ENCODE data around the gene TMTC4.

TMTC4 gene

GRCh38 chr13:100666124-100666523 is 8.5 kb downstream of the TMTC4 start:
- Histone ChIP-seq H3K4me3 (no peak overlapping the region), H3K27ac (no peak overlapping the region)
- no peak for TF ChIP-seq CTCF (IDR thresholded peaks at IDR 0.05)
- DNase-seq (ENCODE audit: low spot score) = no peak

GRCh38 chr13:100665403-100665802 is 9.2 kb downstream of the TMTC4 start:
- no peak overlapping the region for H3K4me3 ChIP-seq
- no peak for DNase-seq (ENCODE audit: low spot score)
- H3K27ac ChIP-seq = no peak overlapping the region
- no peak for TF ChIP-seq CTCF (IDR thresholded peaks at IDR 0.05)

- no peak overlapping the region for H3K4me3 ChIP-seq
- no peak for TF ChIP-seq CTCF (IDR thresholded peaks at IDR 0.05)
- H3K27ac ChIP-seq = no peak overlapping the region
- no peak for DNase-seq (ENCODE audit: low spot score)
Observed at GRCh38 chr13:100664171-100664900, 10.3 kb downstream of the TMTC4 start.

GRCh38 chr13:100662468-100663211 is 12.0 kb downstream of the TMTC4 start:
- TF ChIP-seq CTCF (IDR thresholded peaks at IDR 0.05) = no peak
- no peak overlapping the region for H3K27ac ChIP-seq
- DNase-seq (ENCODE audit: low spot score) = no peak
- no peak overlapping the region for H3K4me3 ChIP-seq

GRCh38 chr13:100660761-100661160 is 13.8 kb downstream of the TMTC4 start:
- H3K27ac ChIP-seq = no peak overlapping the region
- no peak for TF ChIP-seq CTCF (IDR thresholded peaks at IDR 0.05)
- no peak overlapping the region for H3K4me3 ChIP-seq
- DNase-seq (ENCODE audit: low spot score) = no peak

GRCh38 chr13:100659578-100659977 is 15.0 kb downstream of the TMTC4 start:
- TF ChIP-seq CTCF (IDR thresholded peaks at IDR 0.05) = no peak
- H3K4me3 ChIP-seq = no peak overlapping the region
- no peak for DNase-seq (ENCODE audit: low spot score)
- no peak overlapping the region for H3K27ac ChIP-seq

GRCh38 chr13:100658363-100658762 is 16.2 kb downstream of the TMTC4 start:
- TF ChIP-seq CTCF (IDR thresholded peaks at IDR 0.05) = no peak
- Histone ChIP-seq H3K27ac (no peak overlapping the region), H3K4me3 (no peak overlapping the region)
- DNase-seq (ENCODE audit: low spot score) = no peak
